NCI-H748 (cell line): ENCODE results near the gene GZMM.

Source experiments
- DNase-seq: peaks from one replicate; lab custom pipeline; 2025; ENCODE audit not compliant: unreplicated experiment; lab: John Stamatoyannopoulos, UW

Gene GZMM

GRCh38 chr19:543910-544608, at the start of gene GZMM:
Gene GZMM, plus strand, starts transcription at chr19:544053. Its CDS starts 19 bp downstream, at chr19:544072.
- DNase-seq: no peak

- no peak for DNase-seq
These were observed 49.4 kb upstream of the GZMM start for GRCh38 chr19:494171-495080.

DNA sequence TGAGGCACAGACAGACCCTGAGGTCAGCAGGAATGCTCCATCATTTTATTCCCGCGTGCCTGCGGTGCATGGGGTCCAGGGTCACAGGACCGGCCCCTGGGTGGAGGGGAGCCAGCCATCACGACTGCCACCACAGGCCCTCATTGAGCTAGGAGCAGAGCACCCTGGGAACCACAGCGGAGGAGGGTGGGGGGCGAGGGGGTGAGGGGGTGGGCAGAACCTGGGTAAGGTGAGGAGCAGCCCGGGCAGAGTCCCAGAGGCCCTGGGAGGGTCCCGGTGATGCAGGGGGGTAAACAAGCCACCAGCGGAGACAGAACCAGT, 48.8 kb upstream of the GZMM start:
- no peak for DNase-seq

DNA sequence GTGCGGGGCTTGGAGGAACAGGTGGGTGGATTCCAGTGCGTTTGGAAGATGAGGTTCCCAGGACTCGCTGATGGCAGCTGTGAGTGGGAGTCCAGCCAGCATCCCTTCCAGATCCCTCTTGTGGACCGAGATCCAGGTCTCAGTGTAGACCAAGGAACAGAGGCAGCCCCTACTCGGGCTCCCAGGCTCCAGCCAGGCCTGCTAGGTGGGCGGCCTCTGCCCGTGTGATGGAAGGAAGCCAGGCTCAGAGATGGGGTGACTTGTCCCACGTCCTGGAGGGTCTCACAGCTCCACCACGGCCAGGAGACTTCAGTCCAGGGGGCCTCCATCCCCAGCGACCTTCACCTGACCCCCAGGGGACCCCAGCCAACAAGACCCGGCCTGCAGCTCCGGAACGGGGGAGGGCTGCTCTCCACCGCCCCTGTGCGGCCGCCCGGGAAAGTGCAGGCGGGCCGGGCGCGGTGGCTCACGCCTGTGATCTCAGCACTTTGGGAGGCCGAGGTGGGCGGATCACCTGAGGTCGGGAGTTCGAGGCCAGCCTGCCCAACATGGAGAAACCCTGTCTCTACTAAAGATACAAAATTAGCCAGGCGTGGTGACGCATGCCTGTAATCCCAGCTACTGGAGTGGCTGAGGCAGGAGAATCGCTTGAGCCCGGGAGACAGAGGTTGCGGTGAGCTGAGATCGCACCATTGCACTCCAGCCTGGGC, 48.3 kb upstream of the GZMM start:
- DNase-seq: peak; percentile 20

GRCh38 chr19:496112-496665, 47.7 kb upstream of the GZMM start, which contains the start of gene MADCAM1:
Gene MADCAM1, plus strand, starts transcription at chr19:496486. Its CDS starts 14 bp downstream, at chr19:496500.
- no peak for DNase-seq

DNA sequence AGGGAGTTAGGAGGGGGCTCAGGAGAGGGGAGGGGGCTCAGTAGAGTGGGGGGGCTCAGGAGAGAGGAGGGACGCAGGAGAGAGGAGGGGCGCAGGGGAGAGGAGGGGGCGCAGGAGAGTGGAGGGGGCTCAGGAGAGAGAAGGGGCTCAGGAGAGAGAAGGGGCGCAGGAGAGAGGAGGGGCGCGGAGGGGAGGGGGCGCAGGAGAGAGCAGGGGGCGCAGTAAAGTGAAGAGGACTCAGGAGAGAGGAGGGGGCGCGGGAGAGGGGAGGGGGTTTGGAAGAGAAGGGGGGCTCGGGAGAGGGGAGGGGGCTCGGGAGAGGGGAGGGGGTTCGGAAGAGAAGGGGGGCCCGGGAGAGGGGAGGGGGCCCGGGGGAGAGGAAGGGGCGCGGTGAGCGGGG, 46.9 kb upstream of the GZMM start:
- DNase-seq: no peak

GRCh38 chr19:497491-497868, 46.4 kb upstream of the GZMM start:
- DNase-seq: no peak

DNA sequence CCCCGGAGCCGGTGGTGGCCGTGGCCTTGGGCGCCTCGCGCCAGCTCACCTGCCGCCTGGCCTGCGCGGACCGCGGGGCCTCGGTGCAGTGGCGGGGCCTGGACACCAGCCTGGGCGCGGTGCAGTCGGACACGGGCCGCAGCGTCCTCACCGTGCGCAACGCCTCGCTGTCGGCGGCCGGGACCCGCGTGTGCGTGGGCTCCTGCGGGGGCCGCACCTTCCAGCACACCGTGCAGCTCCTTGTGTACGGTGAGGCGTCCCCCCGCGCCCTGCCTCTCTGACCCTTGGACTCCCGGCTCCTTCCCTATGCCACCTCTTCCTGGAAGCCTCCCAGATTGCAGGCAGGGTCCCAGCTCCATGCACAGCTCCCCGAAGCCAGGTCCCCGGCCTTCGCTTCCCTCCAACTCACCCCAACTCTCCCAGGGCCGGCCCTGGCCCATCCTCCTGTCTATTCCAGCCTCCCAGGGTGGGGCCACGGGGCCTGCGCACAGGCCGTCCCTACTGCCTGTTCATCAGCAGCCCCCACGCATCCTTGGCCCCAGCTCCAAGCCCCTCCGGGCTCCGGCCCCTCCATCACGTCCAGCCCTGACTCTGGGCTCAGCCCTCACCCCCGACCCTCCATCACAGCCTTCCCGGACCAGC, 45.9 kb upstream of the GZMM start:
- no peak for DNase-seq

DNA sequence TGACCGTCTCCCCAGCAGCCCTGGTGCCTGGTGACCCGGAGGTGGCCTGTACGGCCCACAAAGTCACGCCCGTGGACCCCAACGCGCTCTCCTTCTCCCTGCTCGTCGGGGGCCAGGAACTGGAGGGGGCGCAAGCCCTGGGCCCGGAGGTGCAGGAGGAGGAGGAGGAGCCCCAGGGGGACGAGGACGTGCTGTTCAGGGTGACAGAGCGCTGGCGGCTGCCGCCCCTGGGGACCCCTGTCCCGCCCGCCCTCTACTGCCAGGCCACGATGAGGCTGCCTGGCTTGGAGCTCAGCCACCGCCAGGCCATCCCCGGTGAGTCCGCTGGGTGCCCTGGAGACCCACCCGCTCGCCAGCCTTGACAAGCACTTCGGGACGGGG, 45.4 kb upstream of the GZMM start:
- DNase-seq: no peak

DNA sequence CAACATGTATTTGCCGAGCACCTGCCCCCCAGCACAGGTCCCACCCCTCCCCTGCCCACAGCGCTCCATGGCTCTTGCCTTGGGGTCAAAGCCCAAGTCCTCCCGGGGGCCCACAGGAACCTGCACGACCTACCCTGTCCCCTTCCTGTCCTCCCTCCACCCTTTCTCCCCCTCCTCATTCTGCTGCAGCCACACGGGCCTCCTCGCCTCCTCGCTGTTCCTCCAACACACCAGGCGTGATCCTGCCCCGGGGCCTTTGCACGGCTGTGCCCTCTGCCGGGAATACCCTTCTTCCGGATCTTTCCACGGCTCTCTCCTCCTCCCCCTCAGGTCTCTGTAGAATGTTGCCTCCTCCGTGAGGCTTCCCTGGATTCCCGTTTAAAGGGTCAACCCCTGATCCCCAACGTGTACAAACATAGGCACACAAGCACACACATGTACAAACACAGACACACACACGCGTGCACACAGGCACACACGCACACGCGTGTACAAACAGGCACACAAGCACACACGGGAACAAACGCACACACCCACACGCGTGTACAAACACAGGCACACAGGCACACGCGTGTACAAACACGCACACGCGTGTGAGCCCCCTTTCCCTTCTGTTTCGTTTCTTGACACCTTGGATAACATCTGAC, 44.8 kb upstream of the GZMM start:
- no peak for DNase-seq

- DNase-seq: no peak
These were observed 42.2 kb upstream of the GZMM start for GRCh38 chr19:501646-502045.

- no peak for DNase-seq
These were observed 39.2 kb upstream of the GZMM start for GRCh38 chr19:504616-505015.

DNA sequence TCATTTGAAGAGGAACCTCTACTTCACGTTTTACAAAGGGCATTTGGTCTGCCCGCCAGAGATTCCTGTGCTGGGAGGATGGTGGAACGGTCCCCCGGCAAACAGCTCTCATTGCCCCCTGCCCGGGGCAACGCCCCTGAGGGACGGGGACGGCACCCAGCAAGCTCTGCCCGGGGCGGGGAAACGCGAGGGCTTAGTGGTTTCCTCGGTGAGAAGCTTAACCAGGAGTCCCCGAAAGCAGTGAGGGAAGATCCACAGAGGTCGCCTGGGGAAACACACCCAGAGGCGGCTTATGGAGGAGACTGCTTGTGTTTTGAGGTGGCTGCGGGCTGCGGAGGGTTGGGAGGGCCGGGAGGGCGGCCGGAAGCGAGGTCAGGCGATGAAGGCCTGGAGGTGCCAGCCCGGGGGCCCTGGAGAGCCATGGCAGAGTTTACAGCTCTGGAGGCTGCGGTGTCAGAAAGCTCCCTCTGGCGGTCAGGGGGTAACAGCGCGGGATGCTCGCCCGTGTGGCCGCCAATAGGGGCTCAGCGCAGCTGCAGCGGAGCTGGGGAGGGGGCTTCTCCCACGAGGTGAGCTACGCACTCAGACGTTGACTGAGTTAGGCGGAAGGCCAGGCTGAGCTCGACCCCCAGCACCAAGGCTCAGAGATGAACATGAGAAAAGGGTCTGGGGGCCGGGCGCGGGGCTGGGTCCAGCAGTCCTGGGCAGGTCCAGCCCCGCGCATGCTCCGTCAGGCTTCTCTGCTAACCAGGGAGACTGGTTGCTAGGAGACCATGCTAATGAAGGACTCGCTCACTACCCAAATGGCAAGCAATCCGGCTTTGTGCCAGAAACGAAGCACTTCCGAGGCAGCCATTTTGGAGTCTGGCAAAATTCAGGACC, 37.2 kb upstream of the GZMM start:
- DNase-seq: peak; percentile 98

DNA sequence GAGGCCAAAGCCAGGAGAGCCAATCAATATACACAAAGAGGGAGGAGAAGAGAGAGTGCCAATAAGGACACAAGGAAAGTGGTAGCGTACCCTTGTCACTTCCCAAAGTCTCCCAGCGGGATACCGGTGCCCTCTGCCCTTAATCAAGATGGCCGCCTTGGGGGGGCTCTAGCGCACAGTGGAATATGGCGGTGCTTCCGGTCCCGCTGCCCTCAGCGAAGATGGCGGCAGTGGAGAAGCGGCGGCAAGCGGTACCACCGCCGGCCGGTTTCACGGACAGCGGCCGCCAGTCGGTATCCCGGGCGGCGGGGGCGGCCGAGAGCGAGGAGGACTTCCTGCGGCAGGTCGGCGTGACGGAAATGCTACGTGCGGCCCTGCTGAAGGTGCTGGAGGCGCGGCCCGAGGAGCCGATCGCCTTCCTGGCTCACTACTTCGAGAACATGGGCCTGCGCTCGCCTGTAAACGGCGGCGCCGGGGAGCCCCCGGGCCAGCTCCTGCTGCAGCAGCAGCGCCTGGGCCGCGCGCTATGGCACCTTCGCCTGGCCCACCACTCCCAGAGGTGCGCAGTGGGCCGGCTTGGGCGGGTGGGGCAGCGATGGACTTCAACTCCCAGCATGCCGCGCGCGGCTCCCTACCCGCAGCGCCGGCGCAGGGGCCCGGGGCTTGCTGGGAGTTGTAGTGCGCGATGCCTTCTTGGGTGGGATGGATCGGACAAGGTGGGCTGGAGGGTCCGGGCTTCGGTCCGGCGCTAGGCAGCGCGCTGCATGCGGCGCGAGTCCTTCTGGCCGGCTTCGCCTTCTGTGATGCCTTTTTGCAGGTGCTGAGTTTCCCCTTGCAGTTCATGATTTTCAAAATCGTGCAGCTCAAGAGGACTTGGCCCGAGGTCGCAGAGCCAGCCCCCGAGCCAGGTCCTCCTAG, 36.3 kb upstream of the GZMM start, which contains the start of gene TPGS1:
TSS of gene TPGS1 (plus strand) at position 212 of the 918 bp plus-strand sequence. CDS start at position 222, 10 bp downstream.
- peak; percentile 79 for DNase-seq

- no peak for DNase-seq
These were observed 35.4 kb upstream of the GZMM start for GRCh38 chr19:508204-509150.

- peak; percentile 85 for DNase-seq
These were observed 33.2 kb upstream of the GZMM start for GRCh38 chr19:510606-511100.
